Natural killer cell (primary cell): Measurements from ENCODE around the gene ZFAND3. TPM values are rescaled to one million over a fixed set of nuclear protein-coding genes. Genes with fewer than 3 reads are reported as not detected.

Source experiments
- ATAC-seq, 3 donors: fragments of 150-1000 bp in 2 of 3; fragments of 200-7000 bp in 1 of 3; cut with Tn5 transposase; 1 replicate in 1 of 3; 2 replicates in 2 of 3; pipeline ENCODE4 v1.10.0; 2021; ENCODE audit warnings: mild to moderate bottlenecking in 2 of 3, moderate library complexity in 2 of 3
- DNase-seq, 2 donors: peaks; one replicate each; pipeline versions ENCODE4 v3.0.0 to v3.0.0-alpha.2; 2013 to 2021; ENCODE audit warnings: mixed read lengths in 1 of 2
- H3K27ac ChIP-seq: one replicate; pipeline ENCODE4 v1.5.1; 2013; ENCODE audit warnings: mild to moderate bottlenecking, low read length
- H3K27me3 ChIP-seq: one replicate; pipeline ENCODE4 v1.6.1; 2013; ENCODE audit warnings: low read length; ENCODE audit not compliant: control insufficient read depth, insufficient read depth
- H3K36me3 ChIP-seq: one replicate; pipeline ENCODE4 v1.6.1; 2013; ENCODE audit warnings: low read length; ENCODE audit not compliant: control insufficient read depth, insufficient read depth
- H3K4me1 ChIP-seq: one replicate; pipeline ENCODE4 v1.6.1; 2013; ENCODE audit warnings: low read length; ENCODE audit not compliant: control insufficient read depth, insufficient read depth
- H3K4me3 ChIP-seq: one replicate; pipeline ENCODE4 v1.5.1; 2013; ENCODE audit warnings: low read length
- H3K9me3 ChIP-seq: one replicate; pipeline ENCODE4 v1.6.1; 2013; ENCODE audit warnings: low read length; ENCODE audit not compliant: control insufficient read depth, insufficient read depth
- H3K27ac Mint-ChIP-seq, 2 donors: one replicate each; pipeline ENCODE4 v1.8.0; 2022; ENCODE audit warnings: mild to moderate bottlenecking in 2 of 2, mixed read lengths in 2 of 2, moderate library complexity in 1 of 2
- H3K27me3 Mint-ChIP-seq, 2 donors: one replicate each; pipeline ENCODE4 v1.8.0; 2022; ENCODE audit warnings: low read depth in 2 of 2, mixed read lengths in 2 of 2
- H3K36me3 Mint-ChIP-seq: one replicate; pipeline ENCODE4 v1.8.0; 2022; ENCODE audit warnings: mixed read lengths
- H3K4me1 Mint-ChIP-seq, 2 donors: one replicate each; pipeline ENCODE4 v1.8.0; 2022; ENCODE audit warnings: mixed read lengths in 2 of 2
- H3K4me3 Mint-ChIP-seq: one replicate; pipeline ENCODE4 v1.8.0; 2022; ENCODE audit warnings: mild to moderate bottlenecking, moderate library complexity, mixed read lengths
- H3K9me3 Mint-ChIP-seq, 2 donors: one replicate each; pipeline ENCODE4 v1.8.0; 2022; ENCODE audit warnings: mixed read lengths in 2 of 2
- WGBS: methylation state at CpG from one replicate; pipeline ENCODE4 v1.1.7; 2013; ENCODE audit warnings: missing lambda C conversion rate; ENCODE audit not compliant: insufficient coverage; 5-methylcytosine and 5-hydroxymethylcytosine counted together
- intact Hi-C: fragments of 100-400 bp; cut with micrococcal nuclease; formaldehyde crosslinking; loops from one replicate; pipeline ENCODE4 v1.14.2; 2022
- total RNA-seq, 4 donors: library from RNA; stranded (reverse); fragments of 120-200 nt in 1 of 4; gene quantifications; one replicate each; pipeline versions ENCODE4 v1.2.3 to v1.2.4, GENCODE V29; 2013 to 2022
- TF ChIP-seq, protein P1 (sequence below): fragments of 200-600 bp; IDR thresholded peaks from one replicate; pipeline ENCODE4 v1.8.0; 2022; ENCODE audit warnings: antibody characterized with exemption

Gene ZFAND3
- total RNA-seq, 3 donors from 2014 or later (not counting 1 experiment from before 2014, with no cell fraction given) = 87.7 to 97.4 (median 90.1) TPM

- Mint-ChIP-seq H3K9me3 (no peaks in the 10 kb centered on the region), H3K27me3 (peaks cover 3 to 6% of the 10 kb centered on the region in 2 donors), H3K36me3 (no peaks in the 10 kb centered on the region), H3K4me3 (no peak overlapping the region), H3K27ac (no peak overlapping the region), H3K4me1 (peaks cover 0 to 12% of the 10 kb centered on the region in 2 donors)
- TF ChIP-seq, protein P1, sequence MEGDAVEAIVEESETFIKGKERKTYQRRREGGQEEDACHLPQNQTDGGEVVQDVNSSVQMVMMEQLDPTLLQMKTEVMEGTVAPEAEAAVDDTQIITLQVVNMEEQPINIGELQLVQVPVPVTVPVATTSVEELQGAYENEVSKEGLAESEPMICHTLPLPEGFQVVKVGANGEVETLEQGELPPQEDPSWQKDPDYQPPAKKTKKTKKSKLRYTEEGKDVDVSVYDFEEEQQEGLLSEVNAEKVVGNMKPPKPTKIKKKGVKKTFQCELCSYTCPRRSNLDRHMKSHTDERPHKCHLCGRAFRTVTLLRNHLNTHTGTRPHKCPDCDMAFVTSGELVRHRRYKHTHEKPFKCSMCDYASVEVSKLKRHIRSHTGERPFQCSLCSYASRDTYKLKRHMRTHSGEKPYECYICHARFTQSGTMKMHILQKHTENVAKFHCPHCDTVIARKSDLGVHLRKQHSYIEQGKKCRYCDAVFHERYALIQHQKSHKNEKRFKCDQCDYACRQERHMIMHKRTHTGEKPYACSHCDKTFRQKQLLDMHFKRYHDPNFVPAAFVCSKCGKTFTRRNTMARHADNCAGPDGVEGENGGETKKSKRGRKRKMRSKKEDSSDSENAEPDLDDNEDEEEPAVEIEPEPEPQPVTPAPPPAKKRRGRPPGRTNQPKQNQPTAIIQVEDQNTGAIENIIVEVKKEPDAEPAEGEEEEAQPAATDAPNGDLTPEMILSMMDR = no peak
- Histone ChIP-seq H3K4me1 (no peaks in the 10 kb centered on the region), H3K27ac (no peak overlapping the region), H3K9me3 (no peaks in the 10 kb centered on the region), H3K27me3 (no peaks in the 10 kb centered on the region), H3K4me3 (no peak overlapping the region), H3K36me3 (no peaks in the 10 kb centered on the region)
- no peak for DNase-seq
- intact Hi-C loops = no loop called here
- no peak for ATAC-seq
Observed at GRCh38 chr6:37801605-37801940, 18.0 kb upstream of the ZFAND3 start.

DNA sequence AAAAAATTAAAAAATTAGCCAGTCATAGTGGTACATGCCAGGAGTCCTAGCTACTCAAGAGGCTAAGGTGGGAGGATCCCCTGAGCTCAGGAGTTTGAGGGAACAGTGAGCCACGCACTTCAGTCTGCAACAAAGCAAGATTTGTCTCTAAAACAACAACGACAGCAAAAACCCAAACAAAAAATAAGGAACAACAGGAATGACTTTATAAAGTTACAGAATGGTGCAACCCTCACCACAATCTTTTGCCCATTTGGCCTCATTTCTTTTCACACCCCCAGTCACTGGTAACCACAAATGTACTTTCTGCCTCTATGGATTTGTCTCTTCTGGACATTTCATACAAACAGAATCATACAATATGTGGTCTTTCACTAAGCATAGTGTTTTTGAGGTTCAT is 16.7 kb upstream of the ZFAND3 start:
- DNase-seq = no peak
- Histone ChIP-seq H3K27me3 (no peaks in the 10 kb centered on the region), H3K4me1 (no peaks in the 10 kb centered on the region), H3K27ac (no peak overlapping the region), H3K36me3 (no peaks in the 10 kb centered on the region), H3K9me3 (no peaks in the 10 kb centered on the region), H3K4me3 (no peak overlapping the region)
- H3K4me1 Mint-ChIP-seq = peaks cover 0 to 12% of the 10 kb centered on the region in 2 donors
- H3K9me3 Mint-ChIP-seq = no peaks in the 10 kb centered on the region
- H3K4me3 Mint-ChIP-seq = no peak overlapping the region
- no peak for ATAC-seq
- WGBS = 80% methylated on average over 2 of the region's 2 CpGs
- intact Hi-C loops = no loop called here
- TF ChIP-seq, protein P1 = no peak
- no peak overlapping the region for H3K27ac Mint-ChIP-seq
- peaks cover 3 to 10% of the 10 kb centered on the region in 2 donors for H3K27me3 Mint-ChIP-seq
- no peaks in the 10 kb centered on the region for H3K36me3 Mint-ChIP-seq

DNA sequence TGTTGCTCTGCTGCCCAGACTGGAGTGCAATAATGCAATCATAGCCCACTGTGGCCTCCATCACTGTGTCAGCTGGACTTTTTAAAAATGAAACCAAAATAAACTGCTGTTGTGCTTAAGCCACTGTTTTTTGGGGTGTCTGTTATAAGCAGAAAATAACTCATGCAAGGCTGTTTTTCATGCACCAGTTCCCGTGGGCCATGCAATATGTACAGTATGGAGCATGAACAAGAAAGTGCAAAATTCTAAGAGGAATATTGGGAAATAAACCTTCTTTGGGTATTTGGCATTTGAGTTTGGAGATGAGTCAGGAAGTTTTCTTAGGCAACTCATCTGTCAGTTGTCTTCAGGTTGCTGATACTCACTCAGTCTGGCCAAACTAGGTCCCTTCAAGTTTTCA is 14.9 kb upstream of the ZFAND3 start:
- H3K9me3 Mint-ChIP-seq = no peaks in the 10 kb centered on the region
- no peaks in the 10 kb centered on the region for H3K36me3 ChIP-seq
- no peak overlapping the region for H3K27ac Mint-ChIP-seq
- H3K4me3 Mint-ChIP-seq = no peak overlapping the region
- H3K36me3 Mint-ChIP-seq = no peaks in the 10 kb centered on the region
- peaks cover 0 to 12% of the 10 kb centered on the region in 2 donors for H3K4me1 Mint-ChIP-seq
- H3K27ac ChIP-seq = no peak overlapping the region
- TF ChIP-seq, protein P1 = no peak
- intact Hi-C loops = no loop called here
- no peak overlapping the region for H3K4me3 ChIP-seq
- peaks cover 7 to 21% of the 10 kb centered on the region in 2 donors for H3K27me3 Mint-ChIP-seq
- ATAC-seq (no peak), DNase-seq (no peak)
- no peaks in the 10 kb centered on the region for H3K9me3 ChIP-seq
- WGBS = 71% methylated on average over 1 of the region's 1 CpG
- no peaks in the 10 kb centered on the region for H3K27me3 ChIP-seq
- no peaks in the 10 kb centered on the region for H3K4me1 ChIP-seq

- ATAC-seq = no peak
- H3K27me3 ChIP-seq = no peaks in the 10 kb centered on the region
- H3K9me3 Mint-ChIP-seq = no peaks in the 10 kb centered on the region
- WGBS = 84% methylated on average over 2 of the region's 2 CpGs
- H3K36me3 ChIP-seq = no peaks in the 10 kb centered on the region
- H3K27ac Mint-ChIP-seq = no peak overlapping the region
- no peak overlapping the region for H3K27ac ChIP-seq
- H3K4me1 Mint-ChIP-seq = peaks cover 0 to 12% of the 10 kb centered on the region in 2 donors
- no peaks in the 10 kb centered on the region for H3K4me1 ChIP-seq
- H3K27me3 Mint-ChIP-seq = peaks cover 7 to 21% of the 10 kb centered on the region in 2 donors
- no peaks in the 10 kb centered on the region for H3K36me3 Mint-ChIP-seq
- no peak overlapping the region for H3K4me3 Mint-ChIP-seq
- H3K4me3 ChIP-seq = no peak overlapping the region
- H3K9me3 ChIP-seq = no peaks in the 10 kb centered on the region
- no peak for DNase-seq
- TF ChIP-seq, protein P1 = no peak
- intact Hi-C loops = no loop called here
Observed at GRCh38 chr6:37806213-37806612, 13.3 kb upstream of the ZFAND3 start.
